Measurements from ENCODE around the gene MMS22L.
"Not testable (repeated sequence)": the region's sequence is repeated elsewhere in the genome, so short reads cannot be mapped to it uniquely, and the experiment has no call there.

MMS22L gene

GRCh38 chr6:97218912-97219311, 64.1 kb downstream of the MMS22L start:
- DNase-seq: no peak

GRCh38 chr6:97215157-97215769, 67.8 kb downstream of the MMS22L start:
- DNase-seq: peak; percentile 64

GRCh38 chr6:97214671-97215070, 68.3 kb downstream of the MMS22L start:
- no peak for DNase-seq

- DNase-seq: no peak
Measured at GRCh38 chr6:97207383-97207782, 75.6 kb downstream of the MMS22L start.

GRCh38 chr6:97205966-97206365, 77.0 kb downstream of the MMS22L start:
- DNase-seq: peak; percentile 7

- DNase-seq: peak; percentile 53
Measured at GRCh38 chr6:97203343-97203742, 79.7 kb downstream of the MMS22L start.

- DNase-seq: no peak
Measured at GRCh38 chr6:97198046-97198565, 84.9 kb downstream of the MMS22L start.

GRCh38 chr6:97195117-97195516, 87.9 kb downstream of the MMS22L start:
- DNase-seq: peak; percentile 68

- DNase-seq: no peak
Measured at GRCh38 chr6:97189767-97190166, 93.2 kb downstream of the MMS22L start.

- DNase-seq: no peak
Measured at GRCh38 chr6:97187951-97188350, 95.1 kb downstream of the MMS22L start.

GRCh38 chr6:97186416-97186999, 96.5 kb downstream of the MMS22L start:
- peak; percentile 84 for DNase-seq

- no peak for DNase-seq
Measured at GRCh38 chr6:97177905-97178304, 105.1 kb downstream of the MMS22L start.

GRCh38 chr6:97176468-97176867, 106.5 kb downstream of the MMS22L start:
- no peak for DNase-seq

- no peak for DNase-seq
Measured at GRCh38 chr6:97175806-97176205, 107.2 kb downstream of the MMS22L start.

- no peak for DNase-seq
Measured at GRCh38 chr6:97174471-97174870, 108.5 kb downstream of the MMS22L start.

- no peak for DNase-seq
Measured at GRCh38 chr6:97160280-97160679, 122.7 kb downstream of the MMS22L start.

GRCh38 chr6:97155447-97155846, 127.6 kb downstream of the MMS22L start:
- DNase-seq: not testable (repeated sequence)

- no peak for DNase-seq
Measured at GRCh38 chr6:97154015-97154414, 129.0 kb downstream of the MMS22L start.

- DNase-seq: peak; percentile 59
Measured at GRCh38 chr6:97151601-97152000, 131.4 kb downstream of the MMS22L start.

- no peak for DNase-seq
Measured at GRCh38 chr6:97150932-97151331, 132.1 kb downstream of the MMS22L start.

GRCh38 chr6:97147421-97147820, 135.6 kb downstream of the MMS22L start:
- DNase-seq: no peak

- no peak for DNase-seq
Measured at GRCh38 chr6:97145691-97146090, 137.3 kb downstream of the MMS22L start.

GRCh38 chr6:97141756-97142155, 141.3 kb downstream of the MMS22L start:
- DNase-seq: no peak

- no peak for DNase-seq
Measured at GRCh38 chr6:97138581-97138980, 144.4 kb downstream of the MMS22L start.
